Measurements from ENCODE around the gene PPARA. TPM values are rescaled to one million over a fixed set of nuclear protein-coding genes. Genes with fewer than 3 reads are reported as not detected.

Gene PPARA
- total and polyA plus RNA-seq, 4 donors, result 11.9 to 18.6 (median 12.5) TPM

GRCh38 chr22:46113110-46113909, 37.0 kb upstream of the PPARA start:
- Histone ChIP-seq H3K9me3 (ENCODE audit: control insufficient read depth, insufficient read depth, low read length) (no peaks in the 10 kb centered on the region), H3K4me1 (ENCODE audit: control insufficient read depth, insufficient read depth, low read length) (peaks cover 69% of the 10 kb centered on the region), H3K27me3 (ENCODE audit: control insufficient read depth, insufficient read depth, low read length) (no peaks in the 10 kb centered on the region), H3K36me3 (ENCODE audit: control insufficient read depth, insufficient read depth, low read length) (peaks cover 94% of the 10 kb centered on the region), H3K4me3 (ENCODE audit: low read depth, low read length) (no peak overlapping the region), H3K27ac (ENCODE audit: low read depth, low read length) (no peak overlapping the region)
- 74% methylated on average over 13 of the region's 25 CpGs for WGBS (ENCODE audit: insufficient coverage)
- no peak for DNase-seq (ENCODE audit: low read depth in 4 of 6, low spot score in 6 of 6)

GRCh38 chr22:46113910-46114517, 36.3 kb upstream of the PPARA start:
- DNase-seq (ENCODE audit: low read depth in 4 of 6, low spot score in 6 of 6), result no peak
- Histone ChIP-seq H3K9me3 (ENCODE audit: control insufficient read depth, insufficient read depth, low read length) (no peaks in the 10 kb centered on the region), H3K4me3 (ENCODE audit: low read depth, low read length) (no peak overlapping the region), H3K4me1 (ENCODE audit: control insufficient read depth, insufficient read depth, low read length) (peaks cover 62% of the 10 kb centered on the region), H3K36me3 (ENCODE audit: control insufficient read depth, insufficient read depth, low read length) (peaks cover 89% of the 10 kb centered on the region), H3K27ac (ENCODE audit: low read depth, low read length) (no peak overlapping the region), H3K27me3 (ENCODE audit: control insufficient read depth, insufficient read depth, low read length) (no peaks in the 10 kb centered on the region)
- WGBS (ENCODE audit: insufficient coverage), result 83% methylated on average over 18 of the region's 21 CpGs

DNA sequence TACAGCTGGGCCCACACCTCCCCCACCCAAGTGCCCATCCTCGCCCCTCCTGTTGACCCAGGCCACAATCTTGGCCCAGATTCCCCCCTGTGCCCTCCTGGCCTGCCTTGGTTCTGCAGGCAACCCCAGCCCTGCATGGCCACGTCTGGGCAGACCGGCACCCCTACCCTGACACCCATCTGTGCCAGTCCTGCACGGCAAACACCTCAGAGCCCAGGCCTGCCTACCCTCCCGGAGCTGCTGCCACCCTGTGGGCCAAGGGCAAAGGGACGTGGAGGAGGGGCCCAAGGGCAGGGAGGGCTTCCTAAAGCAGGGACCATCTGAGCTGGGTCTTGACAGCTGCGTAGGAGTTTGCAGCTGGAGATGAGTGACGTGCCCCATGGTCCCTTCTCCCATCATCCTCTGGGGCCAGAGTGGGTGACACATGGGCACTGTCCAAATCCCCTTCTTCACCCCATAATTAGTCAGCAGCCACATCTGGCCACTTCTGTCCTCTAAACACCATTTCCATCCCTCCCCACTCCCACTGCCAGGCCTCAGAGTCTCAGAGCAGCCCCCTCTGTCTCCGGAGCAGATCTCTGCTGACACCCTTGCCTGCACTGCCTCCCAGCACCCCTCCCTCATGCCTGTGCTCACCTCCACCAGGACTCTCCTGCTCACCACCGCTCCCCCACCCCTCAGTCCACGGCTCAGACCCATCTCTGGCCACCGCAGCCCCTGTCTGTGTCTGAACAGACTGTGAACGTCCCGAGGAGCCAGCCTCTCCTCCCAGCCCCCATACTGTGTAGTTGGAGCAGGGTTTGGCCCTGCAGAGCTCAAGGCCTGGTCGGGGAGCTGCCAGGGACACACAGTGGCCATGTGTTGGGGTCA, 35.6 kb upstream of the PPARA start:
- no peak for DNase-seq (ENCODE audit: low read depth in 4 of 6, low spot score in 6 of 6)
- Histone ChIP-seq H3K27me3 (ENCODE audit: control insufficient read depth, insufficient read depth, low read length) (no peaks in the 10 kb centered on the region), H3K4me3 (ENCODE audit: low read depth, low read length) (no peak overlapping the region), H3K9me3 (ENCODE audit: control insufficient read depth, insufficient read depth, low read length) (no peaks in the 10 kb centered on the region), H3K4me1 (ENCODE audit: control insufficient read depth, insufficient read depth, low read length) (peaks cover 61% of the 10 kb centered on the region), H3K36me3 (ENCODE audit: control insufficient read depth, insufficient read depth, low read length) (peaks cover 87% of the 10 kb centered on the region), H3K27ac (ENCODE audit: low read depth, low read length) (peak overlapping the region; percentile 6)
- WGBS (ENCODE audit: insufficient coverage), result 43% methylated on average over 13 of the region's 15 CpGs

- Histone ChIP-seq H3K27me3 (ENCODE audit: control insufficient read depth, insufficient read depth, low read length) (no peaks in the 10 kb centered on the region), H3K27ac (ENCODE audit: low read depth, low read length) (peak overlapping the region; percentile 6), H3K4me1 (ENCODE audit: control insufficient read depth, insufficient read depth, low read length) (peaks cover 61% of the 10 kb centered on the region), H3K4me3 (ENCODE audit: low read depth, low read length) (no peak overlapping the region), H3K9me3 (ENCODE audit: control insufficient read depth, insufficient read depth, low read length) (no peaks in the 10 kb centered on the region), H3K36me3 (ENCODE audit: control insufficient read depth, insufficient read depth, low read length) (peaks cover 82% of the 10 kb centered on the region)
- DNase-seq (ENCODE audit: low read depth in 4 of 6, low spot score in 6 of 6), result no peak
- no CpG with 5 or more reads among the region's 4 CpGs for WGBS (ENCODE audit: insufficient coverage)
Observed at GRCh38 chr22:46115388-46115678, 35.0 kb upstream of the PPARA start.

DNA sequence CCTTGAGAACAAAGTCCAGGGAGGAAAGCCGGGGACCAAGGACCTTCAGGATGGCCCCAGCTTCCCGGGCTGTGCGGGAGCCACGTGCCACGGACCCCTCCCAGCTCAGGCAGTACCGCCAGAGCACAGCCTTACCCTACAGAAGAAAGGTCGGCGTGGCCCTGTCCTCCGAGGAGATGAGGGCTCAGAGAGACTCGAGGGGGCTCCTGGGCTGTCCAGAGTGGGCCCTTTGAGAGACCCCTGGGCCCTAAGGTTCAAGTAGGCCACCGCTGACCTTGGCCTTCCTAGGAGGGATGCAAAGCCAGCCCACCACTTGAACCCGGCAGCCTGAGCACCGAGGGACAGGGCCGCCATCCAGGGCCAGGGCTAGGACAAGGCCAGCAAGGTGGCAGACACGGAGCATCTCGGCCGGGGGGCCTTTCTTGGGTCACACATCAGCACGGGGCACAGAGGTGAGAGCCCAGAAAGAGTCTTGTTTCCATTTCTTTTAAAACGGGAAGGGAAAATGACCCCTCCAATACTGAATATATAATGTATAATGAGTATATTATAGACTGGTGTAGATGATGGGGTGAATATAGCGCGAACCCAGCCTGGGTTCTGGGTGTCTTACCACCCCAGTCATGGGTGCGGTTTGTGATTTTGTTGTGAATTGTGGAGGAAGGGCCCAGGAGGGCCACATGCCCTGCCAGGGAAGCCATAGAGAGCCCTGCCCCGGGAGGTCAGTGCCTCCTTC, 34.4 kb upstream of the PPARA start:
- peaks cover 57% of the 10 kb centered on the region for H3K4me1 ChIP-seq (ENCODE audit: control insufficient read depth, insufficient read depth, low read length)
- no peak overlapping the region for H3K4me3 ChIP-seq (ENCODE audit: low read depth, low read length)
- peak overlapping the region; percentile 22 for H3K27ac ChIP-seq (ENCODE audit: low read depth, low read length)
- 72% methylated on average over 18 of the region's 23 CpGs for WGBS (ENCODE audit: insufficient coverage)
- H3K36me3 ChIP-seq (ENCODE audit: control insufficient read depth, insufficient read depth, low read length), result peaks cover 76% of the 10 kb centered on the region
- H3K27me3 ChIP-seq (ENCODE audit: control insufficient read depth, insufficient read depth, low read length), result no peaks in the 10 kb centered on the region
- no peaks in the 10 kb centered on the region for H3K9me3 ChIP-seq (ENCODE audit: control insufficient read depth, insufficient read depth, low read length)
- DNase-seq (ENCODE audit: low read depth in 4 of 6, low spot score in 6 of 6), result no peak

DNA sequence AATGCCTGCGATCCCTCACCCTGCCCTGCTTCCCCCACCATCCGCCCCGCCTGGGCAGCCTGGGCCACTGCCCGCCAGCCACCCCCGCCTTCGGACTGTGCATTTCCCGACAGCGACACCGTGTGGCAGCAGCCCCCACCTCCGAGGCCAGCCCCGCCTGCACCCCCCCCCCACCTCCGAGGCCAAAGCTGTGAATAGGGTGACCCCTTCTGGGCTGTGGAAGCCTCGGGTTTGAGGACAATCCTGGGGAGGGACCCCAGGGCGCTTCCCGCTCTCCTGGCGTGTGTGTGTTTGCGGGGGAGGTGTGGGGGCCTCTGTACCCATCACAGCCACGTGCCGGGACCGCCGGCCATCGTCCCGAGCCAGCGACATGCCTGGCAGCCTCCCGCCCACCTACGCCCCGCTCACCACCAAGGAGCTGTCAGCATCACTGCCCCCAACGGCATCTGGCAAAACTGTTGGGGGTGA, 33.8 kb upstream of the PPARA start:
- Histone ChIP-seq H3K4me3 (ENCODE audit: low read depth, low read length) (no peak overlapping the region), H3K9me3 (ENCODE audit: control insufficient read depth, insufficient read depth, low read length) (no peaks in the 10 kb centered on the region), H3K27me3 (ENCODE audit: control insufficient read depth, insufficient read depth, low read length) (no peaks in the 10 kb centered on the region), H3K27ac (ENCODE audit: low read depth, low read length) (peak overlapping the region; percentile 22), H3K4me1 (ENCODE audit: control insufficient read depth, insufficient read depth, low read length) (peaks cover 55% of the 10 kb centered on the region), H3K36me3 (ENCODE audit: control insufficient read depth, insufficient read depth, low read length) (peaks cover 71% of the 10 kb centered on the region)
- WGBS (ENCODE audit: insufficient coverage), result 26% methylated on average over 12 of the region's 28 CpGs
- peak in 5 of 6 donors; percentile 64 to 95 (median 82) for DNase-seq (ENCODE audit: low read depth in 4 of 6, low spot score in 6 of 6)

DNA sequence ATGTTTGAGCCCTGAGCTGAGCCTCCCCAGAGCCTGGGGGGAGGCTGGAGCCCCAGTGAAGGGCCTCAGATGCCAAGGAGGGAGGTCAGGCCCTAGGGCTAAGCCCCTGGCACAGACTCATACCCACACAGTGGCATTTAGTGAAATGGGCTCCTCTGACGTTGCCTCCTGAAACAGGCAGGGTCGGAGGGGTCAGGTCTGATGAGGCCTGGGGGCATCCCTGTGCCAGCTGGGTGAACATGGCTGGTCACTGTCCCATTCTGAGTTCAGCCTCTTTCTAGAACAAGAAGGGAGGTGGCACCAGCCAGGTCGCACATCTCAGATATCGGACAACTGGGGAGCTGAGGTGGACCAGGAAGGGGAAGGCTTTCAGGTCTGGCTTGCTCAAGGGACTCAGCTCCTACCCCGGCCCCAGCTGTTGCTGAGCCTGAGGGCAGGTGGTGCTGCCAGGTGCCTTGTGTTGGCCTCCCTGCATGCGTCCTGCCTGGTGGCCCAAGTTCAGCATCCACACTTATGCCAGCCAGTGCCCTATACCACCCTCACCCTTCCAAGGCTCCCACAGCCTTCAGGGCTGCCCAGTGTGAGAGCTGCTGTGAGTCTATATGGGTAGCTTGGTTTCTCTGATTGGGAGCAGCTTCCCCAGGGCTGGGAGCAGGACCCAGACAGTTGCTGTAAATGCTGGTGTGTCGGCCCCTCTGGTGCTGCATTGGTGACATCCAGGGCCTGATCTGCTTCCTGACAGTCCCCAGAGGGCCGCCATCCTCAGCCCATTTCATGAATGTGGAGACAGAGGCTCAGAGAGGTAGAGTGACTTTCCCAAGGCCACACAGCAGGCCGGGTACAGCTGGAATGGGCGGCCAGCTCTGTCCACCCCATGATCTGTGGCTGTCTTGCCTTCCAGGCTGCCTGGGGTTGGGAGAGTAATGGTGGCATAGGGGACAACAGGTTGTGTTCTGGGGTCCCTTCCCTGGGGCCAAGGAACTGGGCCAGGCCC, 32.8 kb upstream of the PPARA start:
- H3K36me3 ChIP-seq (ENCODE audit: control insufficient read depth, insufficient read depth, low read length), result peaks cover 61% of the 10 kb centered on the region
- no peak for DNase-seq (ENCODE audit: low read depth in 4 of 6, low spot score in 6 of 6)
- no peaks in the 10 kb centered on the region for H3K27me3 ChIP-seq (ENCODE audit: control insufficient read depth, insufficient read depth, low read length)
- H3K4me3 ChIP-seq (ENCODE audit: low read depth, low read length), result no peak overlapping the region
- 94% methylated on average over 8 of the region's 10 CpGs for WGBS (ENCODE audit: insufficient coverage)
- no peak overlapping the region for H3K27ac ChIP-seq (ENCODE audit: low read depth, low read length)
- H3K9me3 ChIP-seq (ENCODE audit: control insufficient read depth, insufficient read depth, low read length), result no peaks in the 10 kb centered on the region
- H3K4me1 ChIP-seq (ENCODE audit: control insufficient read depth, insufficient read depth, low read length), result peaks cover 52% of the 10 kb centered on the region

DNA sequence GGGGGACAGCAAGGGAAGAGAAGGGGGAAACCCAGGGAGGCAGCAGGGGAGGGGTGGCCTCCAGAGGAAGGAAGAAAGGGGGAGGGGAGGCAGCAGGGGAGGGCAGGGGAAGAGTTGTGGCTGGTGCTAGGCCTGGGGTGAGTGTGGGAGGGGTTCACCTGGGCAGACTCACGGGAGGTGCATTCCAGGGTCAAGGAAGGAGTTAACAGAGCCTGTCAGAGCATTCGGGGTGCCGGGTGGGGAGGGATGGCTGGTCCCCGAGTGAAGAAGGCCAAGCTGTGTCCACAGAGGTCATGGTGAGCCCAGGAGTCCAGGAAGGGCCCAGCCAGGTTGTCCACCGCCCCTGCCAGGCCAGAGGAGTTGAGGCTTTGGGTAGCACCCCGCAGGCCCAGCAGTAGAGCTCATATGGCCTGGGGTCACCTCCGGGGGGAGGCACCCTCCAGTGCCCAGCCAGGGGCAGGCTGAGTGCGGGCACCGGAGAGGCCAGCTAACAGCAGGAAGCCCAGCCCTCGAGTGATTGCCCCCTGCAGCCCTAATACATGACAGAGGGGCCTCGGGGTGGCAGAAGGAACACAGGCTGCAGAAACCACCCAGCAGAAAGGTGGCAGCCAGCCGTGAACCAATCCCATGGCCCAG, 31.1 kb upstream of the PPARA start:
- Histone ChIP-seq H3K4me3 (ENCODE audit: low read depth, low read length) (no peak overlapping the region), H3K27ac (ENCODE audit: low read depth, low read length) (no peak overlapping the region), H3K4me1 (ENCODE audit: control insufficient read depth, insufficient read depth, low read length) (peaks cover 51% of the 10 kb centered on the region), H3K27me3 (ENCODE audit: control insufficient read depth, insufficient read depth, low read length) (no peaks in the 10 kb centered on the region), H3K9me3 (ENCODE audit: control insufficient read depth, insufficient read depth, low read length) (no peaks in the 10 kb centered on the region), H3K36me3 (ENCODE audit: control insufficient read depth, insufficient read depth, low read length) (peaks cover 50% of the 10 kb centered on the region)
- no peak for DNase-seq (ENCODE audit: low read depth in 4 of 6, low spot score in 6 of 6)
- WGBS (ENCODE audit: insufficient coverage), result 54% methylated on average over 12 of the region's 12 CpGs

All from spinal cord (tissue), 10 donors.